ENCODE data around the gene NDST1. TPM values are rescaled to one million over a fixed set of nuclear protein-coding genes. Genes with fewer than 3 reads are reported as not detected.

Gene NDST1
- polyA plus RNA-seq, 1 donor (not counting 4 experiments of a cell fraction or from before 2014, with no cell fraction given), result 24.9 TPM

GRCh38 chr5:150502847-150503246 lies 5.1 kb upstream of the NDST1 start:
- DNase-seq (ENCODE audit: low read depth, low spot score), result no peak
- no peak for FAIRE-seq
- Histone ChIP-seq H3K79me2 (ENCODE audit: control insufficient read depth, insufficient read depth, low read length) (peaks cover 98% of the 10 kb centered on the region), H3K4me2 (ENCODE audit: control insufficient read depth, extremely low read depth, insufficient read depth, low read depth, low read length) (no peak overlapping the region), H3K36me3 (ENCODE audit: control insufficient read depth in 2 of 2, extremely low read depth in 1 of 2, insufficient read depth in 2 of 2, low read length in 2 of 2) (peaks cover 1 to 3% of the 10 kb centered on the region in 2 experiments), H3K27me3 (ENCODE audit: control insufficient read depth, extremely low read depth, insufficient read depth, low read length) (no peaks in the 10 kb centered on the region), H2AFZ (ENCODE audit: control insufficient read depth, low read length) (no peak overlapping the region), H3K9me3 (ENCODE audit: control insufficient read depth, low read depth, low read length) (no peaks in the 10 kb centered on the region), H3K27ac (ENCODE audit: control insufficient read depth, insufficient read depth, low read length) (no peak overlapping the region), H3K4me3 (ENCODE audit: control insufficient read depth in 2 of 3, extremely low read depth in 1 of 3, insufficient read depth in 2 of 3, low read depth in 1 of 3, low read length in 3 of 3) (no peak overlapping the region), H4K20me1 (ENCODE audit: control insufficient read depth, extremely low read depth, insufficient read depth, low read length) (peaks cover 2% of the 10 kb centered on the region), H3K9me1 (ENCODE audit: control insufficient read depth, extremely low read depth, insufficient read depth, low read length) (peaks cover 22% of the 10 kb centered on the region), H3K4me1 (ENCODE audit: control insufficient read depth, extremely low read depth, insufficient read depth, low read length) (peaks cover 74% of the 10 kb centered on the region), H3K9ac (ENCODE audit: control insufficient read depth, extremely low read depth, insufficient read depth, low read length) (no peak overlapping the region)
- dilution Hi-C loops (cut with MboI; ENCODE audit: extremely low pct_ligation_motif_present, low sequenced_read_pairs), result no loop called here
- TF ChIP-seq CTCF (optimal IDR thresholded peaks at IDR 0.05 in 1 of 3, IDR thresholded peaks at IDR 0.05 in 1 of 3, conservative IDR thresholded peaks at IDR 0.05 in 1 of 3; ENCODE audit: extremely low read depth in 1 of 3, insufficient read depth in 2 of 3, low read length in 3 of 3) (no peak), EZH2 (IDR thresholded peaks at IDR 0.05; ENCODE audit: low read length) (no peak)

GRCh38 chr5:150503386-150503785 lies 4.5 kb upstream of the NDST1 start:
- H3K9me1 ChIP-seq (ENCODE audit: control insufficient read depth, extremely low read depth, insufficient read depth, low read length), result peaks cover 18% of the 10 kb centered on the region
- H3K4me1 ChIP-seq (ENCODE audit: control insufficient read depth, extremely low read depth, insufficient read depth, low read length), result peaks cover 74% of the 10 kb centered on the region
- H3K27ac ChIP-seq (ENCODE audit: control insufficient read depth, insufficient read depth, low read length), result no peak overlapping the region
- H3K9ac ChIP-seq (ENCODE audit: control insufficient read depth, extremely low read depth, insufficient read depth, low read length), result no peak overlapping the region
- H3K36me3 ChIP-seq (ENCODE audit: control insufficient read depth in 2 of 2, extremely low read depth in 1 of 2, insufficient read depth in 2 of 2, low read length in 2 of 2), result peaks cover 0 to 1% of the 10 kb centered on the region in 2 experiments
- FAIRE-seq, result no peak
- no peaks in the 10 kb centered on the region for H3K27me3 ChIP-seq (ENCODE audit: control insufficient read depth, extremely low read depth, insufficient read depth, low read length)
- no peak overlapping the region for H3K4me2 ChIP-seq (ENCODE audit: control insufficient read depth, extremely low read depth, insufficient read depth, low read depth, low read length)
- H3K79me2 ChIP-seq (ENCODE audit: control insufficient read depth, insufficient read depth, low read length), result peaks cover 98% of the 10 kb centered on the region
- no peaks in the 10 kb centered on the region for H3K9me3 ChIP-seq (ENCODE audit: control insufficient read depth, low read depth, low read length)
- no peak overlapping the region for H3K4me3 ChIP-seq (ENCODE audit: control insufficient read depth in 2 of 3, extremely low read depth in 1 of 3, insufficient read depth in 2 of 3, low read depth in 1 of 3, low read length in 3 of 3)
- dilution Hi-C loops (cut with MboI; ENCODE audit: extremely low pct_ligation_motif_present, low sequenced_read_pairs), result no loop called here
- peaks cover 2% of the 10 kb centered on the region for H4K20me1 ChIP-seq (ENCODE audit: control insufficient read depth, extremely low read depth, insufficient read depth, low read length)
- TF ChIP-seq CTCF (optimal IDR thresholded peaks at IDR 0.05 in 1 of 3, IDR thresholded peaks at IDR 0.05 in 1 of 3, conservative IDR thresholded peaks at IDR 0.05 in 1 of 3; ENCODE audit: extremely low read depth in 1 of 3, insufficient read depth in 2 of 3, low read length in 3 of 3) (no peak), EZH2 (IDR thresholded peaks at IDR 0.05; ENCODE audit: low read length) (no peak)
- DNase-seq (ENCODE audit: low read depth, low spot score), result no peak
- no peak overlapping the region for H2AFZ ChIP-seq (ENCODE audit: control insufficient read depth, low read length)
